ENCODE data around the gene DLG2.
"Not testable (repeated sequence)": the region's sequence is repeated elsewhere in the genome, so short reads cannot be mapped to it uniquely, and the experiment has no call there.

The DLG2 gene

GRCh38 chr11:85118151-85118550 lies 509.0 kb downstream of the DLG2 start:
- Histone ChIP-seq H4K20me1 (ENCODE audit: control insufficient read depth, insufficient read depth, low read depth, low read length) (no peaks in the 10 kb centered on the region), H3K4me1 (ENCODE audit: control insufficient read depth, low read length) (peaks cover 4% of the 10 kb centered on the region), H3K9me3 (ENCODE audit: control insufficient read depth, insufficient read depth, low read length) (no peaks in the 10 kb centered on the region), H3K27me3 (ENCODE audit: control insufficient read depth, low read length) (no peaks in the 10 kb centered on the region), H3K4me3 (ENCODE audit: low read length) (no peak overlapping the region), H3K36me3 (ENCODE audit: control insufficient read depth, low read length) (no peaks in the 10 kb centered on the region), H3F3A (ENCODE audit: control insufficient read depth, insufficient read depth) (no peaks in the 10 kb centered on the region), H3K27ac (ENCODE audit: low read depth, low read length) (no peak overlapping the region), H3K4me2 (ENCODE audit: low read length) (no peak overlapping the region), H3K79me2 (ENCODE audit: control insufficient read depth, low read length) (no peaks in the 10 kb centered on the region), H3K9me2 (replicated peaks; ENCODE audit: control insufficient read depth, low read length) (no peaks in the 10 kb centered on the region)
- TF ChIP-seq CTCF (IDR thresholded peaks at IDR 0.05; ENCODE audit: low read depth, low read length, poor library complexity, severe bottlenecking), result no peak
- no peak for TF ChIP-seq EZH2phosphoT487 (IDR thresholded peaks at IDR 0.05; ENCODE audit: borderline replicate concordance, low read length)

- H3K36me3 ChIP-seq (ENCODE audit: control insufficient read depth, low read length), result no peaks in the 10 kb centered on the region
- TF ChIP-seq EZH2phosphoT487 (IDR thresholded peaks at IDR 0.05; ENCODE audit: borderline replicate concordance, low read length) (no peak), CTCF (IDR thresholded peaks at IDR 0.05; ENCODE audit: low read depth, low read length, poor library complexity, severe bottlenecking) (no peak)
- no peaks in the 10 kb centered on the region for H4K20me1 ChIP-seq (ENCODE audit: control insufficient read depth, insufficient read depth, low read depth, low read length)
- H3K27ac ChIP-seq (ENCODE audit: low read depth, low read length), result no peak overlapping the region
- H3K9me2 ChIP-seq (replicated peaks; ENCODE audit: control insufficient read depth, low read length), result no peaks in the 10 kb centered on the region
- no peaks in the 10 kb centered on the region for H3K79me2 ChIP-seq (ENCODE audit: control insufficient read depth, low read length)
- H3K27me3 ChIP-seq (ENCODE audit: control insufficient read depth, low read length), result no peaks in the 10 kb centered on the region
- no peaks in the 10 kb centered on the region for H3K9me3 ChIP-seq (ENCODE audit: control insufficient read depth, insufficient read depth, low read length)
- H3K4me1 ChIP-seq (ENCODE audit: control insufficient read depth, low read length), result peaks cover 22% of the 10 kb centered on the region
- no peak overlapping the region for H3K4me2 ChIP-seq (ENCODE audit: low read length)
- no peaks in the 10 kb centered on the region for H3F3A ChIP-seq (ENCODE audit: control insufficient read depth, insufficient read depth)
- no peak overlapping the region for H3K4me3 ChIP-seq (ENCODE audit: low read length)
Measured at GRCh38 chr11:85115798-85116197, 511.3 kb downstream of the DLG2 start.

GRCh38 chr11:85114786-85115185 lies 512.4 kb downstream of the DLG2 start:
- Histone ChIP-seq H3K36me3 (ENCODE audit: control insufficient read depth, low read length) (no peaks in the 10 kb centered on the region), H3F3A (ENCODE audit: control insufficient read depth, insufficient read depth) (no peaks in the 10 kb centered on the region), H3K4me1 (ENCODE audit: control insufficient read depth, low read length) (peaks cover 32% of the 10 kb centered on the region), H3K79me2 (ENCODE audit: control insufficient read depth, low read length) (no peaks in the 10 kb centered on the region), H3K9me3 (ENCODE audit: control insufficient read depth, insufficient read depth, low read length) (no peaks in the 10 kb centered on the region), H3K4me3 (ENCODE audit: low read length) (no peak overlapping the region), H4K20me1 (ENCODE audit: control insufficient read depth, insufficient read depth, low read depth, low read length) (no peaks in the 10 kb centered on the region), H3K9me2 (replicated peaks; ENCODE audit: control insufficient read depth, low read length) (no peaks in the 10 kb centered on the region), H3K27ac (ENCODE audit: low read depth, low read length) (no peak overlapping the region), H3K27me3 (ENCODE audit: control insufficient read depth, low read length) (no peaks in the 10 kb centered on the region), H3K4me2 (ENCODE audit: low read length) (no peak overlapping the region)
- TF ChIP-seq EZH2phosphoT487 (IDR thresholded peaks at IDR 0.05; ENCODE audit: borderline replicate concordance, low read length), result no peak

- not testable (repeated sequence) for H3K79me2 ChIP-seq (ENCODE audit: control insufficient read depth, low read length); H4K20me1 ChIP-seq (ENCODE audit: control insufficient read depth, insufficient read depth, low read depth, low read length); H3K9me3 ChIP-seq (ENCODE audit: control insufficient read depth, insufficient read depth, low read length); H3K27me3 ChIP-seq (ENCODE audit: control insufficient read depth, low read length); H3K36me3 ChIP-seq (ENCODE audit: control insufficient read depth, low read length); H3K9me2 ChIP-seq (replicated peaks; ENCODE audit: control insufficient read depth, low read length); H3F3A ChIP-seq (ENCODE audit: control insufficient read depth, insufficient read depth)
- Histone ChIP-seq H3K4me1 (ENCODE audit: control insufficient read depth, low read length) (peaks cover 49% of the 10 kb centered on the region), H3K4me2 (ENCODE audit: low read length) (peak overlapping the region; percentile 67), H3K4me3 (ENCODE audit: low read length) (peak overlapping the region; percentile 53), H3K27ac (ENCODE audit: low read depth, low read length) (peak overlapping the region; percentile 61)
Measured at GRCh38 chr11:85110246-85110645, 516.9 kb downstream of the DLG2 start.

Measured in DOHH2 (cell line).